ENCODE data around the gene CST7.
"Not testable (repeated sequence)": the region's sequence is repeated elsewhere in the genome, so short reads cannot be mapped to it uniquely, and the experiment has no call there.

Gene CST7

GRCh38 chr20:24998631-24999445 lies 49.8 kb downstream of the CST7 start:
- TF ChIP-seq EZH2phosphoT487 (conservative IDR thresholded peaks at IDR 0.05; ENCODE audit: low read length) (no peak), CTCF (IDR thresholded peaks at IDR 0.05; ENCODE audit: insufficient read depth, low read length, poor library complexity, severe bottlenecking) (no peak)
- no peak overlapping the region for H3K4me2 ChIP-seq (ENCODE audit: low read depth, low read length, poor library complexity, severe bottlenecking)

GRCh38 chr20:24999568-24999967 lies 50.5 kb downstream of the CST7 start:
- no peaks in the 10 kb centered on the region for H3K9me3 ChIP-seq (ENCODE audit: insufficient read depth, low read length)
- H3K4me2 ChIP-seq (ENCODE audit: low read depth, low read length, poor library complexity, severe bottlenecking), result no peak overlapping the region

More at GRCh38 chr20:24998631-24999445, 49.8 kb downstream of the CST7 start:
- Histone ChIP-seq H3F3A (ENCODE audit: insufficient read depth) (no peaks in the 10 kb centered on the region), H3K27ac (ENCODE audit: low read depth, low read length) (no peak overlapping the region), H3K9me3 (ENCODE audit: insufficient read depth, low read length) (no peaks in the 10 kb centered on the region), H4K20me1 (ENCODE audit: low read depth, low read length) (no peaks in the 10 kb centered on the region), H3K9me2 (replicated peaks; ENCODE audit: insufficient read depth, low read length) (no peaks in the 10 kb centered on the region), H3K4me3 (ENCODE audit: insufficient read depth, low read length, poor library complexity, severe bottlenecking) (no peak overlapping the region), H2AFZ (ENCODE audit: low read depth, low read length, severe bottlenecking) (no peak overlapping the region), H3K79me2 (ENCODE audit: insufficient read depth, low read length) (no peaks in the 10 kb centered on the region), H3K27me3 (ENCODE audit: low read length) (no peaks in the 10 kb centered on the region), H3K9ac (ENCODE audit: low read length) (no peak overlapping the region), H3K36me3 (ENCODE audit: low read length) (no peaks in the 10 kb centered on the region)

GRCh38 chr20:25000268-25000801 lies 51.3 kb downstream of the CST7 start:
- H4K20me1 ChIP-seq (ENCODE audit: low read depth, low read length), result no peaks in the 10 kb centered on the region
- no peaks in the 10 kb centered on the region for H3K9me2 ChIP-seq (replicated peaks; ENCODE audit: insufficient read depth, low read length)
- H3K27ac ChIP-seq (ENCODE audit: low read depth, low read length), result no peak overlapping the region
- H3K4me3 ChIP-seq (ENCODE audit: insufficient read depth, low read length, poor library complexity, severe bottlenecking), result no peak overlapping the region
- TF ChIP-seq EZH2phosphoT487 (conservative IDR thresholded peaks at IDR 0.05; ENCODE audit: low read length), result no peak
- TF ChIP-seq CTCF (IDR thresholded peaks at IDR 0.05; ENCODE audit: insufficient read depth, low read length, poor library complexity, severe bottlenecking), result no peak
- no peaks in the 10 kb centered on the region for H3K36me3 ChIP-seq (ENCODE audit: low read length)
- H3K27me3 ChIP-seq (ENCODE audit: low read length), result no peaks in the 10 kb centered on the region
- no peak overlapping the region for H3K4me2 ChIP-seq (ENCODE audit: low read depth, low read length, poor library complexity, severe bottlenecking)
- no peak overlapping the region for H2AFZ ChIP-seq (ENCODE audit: low read depth, low read length, severe bottlenecking)
- H3F3A ChIP-seq (ENCODE audit: insufficient read depth), result no peaks in the 10 kb centered on the region
- H3K9ac ChIP-seq (ENCODE audit: low read length), result no peak overlapping the region
- H3K9me3 ChIP-seq (ENCODE audit: insufficient read depth, low read length), result no peaks in the 10 kb centered on the region
- no peaks in the 10 kb centered on the region for H3K79me2 ChIP-seq (ENCODE audit: insufficient read depth, low read length)

More at GRCh38 chr20:24999568-24999967, 50.5 kb downstream of the CST7 start:
- Histone ChIP-seq H3K79me2 (ENCODE audit: insufficient read depth, low read length) (no peaks in the 10 kb centered on the region), H3K9ac (ENCODE audit: low read length) (no peak overlapping the region), H3K36me3 (ENCODE audit: low read length) (no peaks in the 10 kb centered on the region), H3F3A (ENCODE audit: insufficient read depth) (no peaks in the 10 kb centered on the region), H2AFZ (ENCODE audit: low read depth, low read length, severe bottlenecking) (no peak overlapping the region), H3K27me3 (ENCODE audit: low read length) (no peaks in the 10 kb centered on the region), H3K4me3 (ENCODE audit: insufficient read depth, low read length, poor library complexity, severe bottlenecking) (no peak overlapping the region), H3K27ac (ENCODE audit: low read depth, low read length) (no peak overlapping the region), H4K20me1 (ENCODE audit: low read depth, low read length) (no peaks in the 10 kb centered on the region), H3K9me2 (replicated peaks; ENCODE audit: insufficient read depth, low read length) (no peaks in the 10 kb centered on the region)
- no peak for TF ChIP-seq CTCF (IDR thresholded peaks at IDR 0.05; ENCODE audit: insufficient read depth, low read length, poor library complexity, severe bottlenecking)
- no peak for TF ChIP-seq EZH2phosphoT487 (conservative IDR thresholded peaks at IDR 0.05; ENCODE audit: low read length)

- not testable (repeated sequence) for H3K4me3 ChIP-seq (ENCODE audit: insufficient read depth, low read length, poor library complexity, severe bottlenecking); H3K27ac ChIP-seq (ENCODE audit: low read depth, low read length); H2AFZ ChIP-seq (ENCODE audit: low read depth, low read length, severe bottlenecking); H3K9me2 ChIP-seq (replicated peaks; ENCODE audit: insufficient read depth, low read length); H3K9me3 ChIP-seq (ENCODE audit: insufficient read depth, low read length); H3K9ac ChIP-seq (ENCODE audit: low read length); H3K4me2 ChIP-seq (ENCODE audit: low read depth, low read length, poor library complexity, severe bottlenecking); H3K27me3 ChIP-seq (ENCODE audit: low read length); H3K79me2 ChIP-seq (ENCODE audit: insufficient read depth, low read length); H4K20me1 ChIP-seq (ENCODE audit: low read depth, low read length); H3K36me3 ChIP-seq (ENCODE audit: low read length); H3F3A ChIP-seq (ENCODE audit: insufficient read depth)
Measured at GRCh38 chr20:25001323-25001722, 52.3 kb downstream of the CST7 start.
